Measurements from ENCODE around the gene ANKRD26.

The ANKRD26 gene

DNA sequence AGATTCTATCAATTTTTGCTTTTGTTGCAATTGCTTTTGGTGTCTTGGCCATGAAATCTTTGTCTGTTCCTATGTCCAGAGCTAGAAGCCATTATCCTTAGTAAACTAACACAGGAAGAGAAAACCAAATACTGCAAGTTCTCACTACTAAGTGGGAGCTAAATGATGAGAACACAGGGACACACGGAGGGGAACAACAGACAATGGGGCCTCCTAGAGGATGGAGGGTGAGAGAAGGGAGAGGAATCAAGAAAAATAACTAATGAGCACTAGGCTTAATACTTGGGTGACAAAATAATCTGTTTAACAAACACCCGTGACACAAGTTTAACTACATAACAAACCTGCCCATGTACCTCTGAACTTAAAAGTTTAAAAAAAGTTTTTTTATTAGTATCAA is 78.2 kb downstream of the ANKRD26 start:
- no peaks in the 10 kb centered on the region for H3K9me3 ChIP-seq (ENCODE audit: control insufficient read depth, low read length)
- no peak overlapping the region for H3K4me3 ChIP-seq (ENCODE audit: insufficient read depth, low read depth, low read length)
- no peaks in the 10 kb centered on the region for H3K27me3 ChIP-seq (ENCODE audit: control insufficient read depth, insufficient read depth, low read length, poor library complexity, severe bottlenecking)
- 40 to 47% methylated on average over 1 of the region's 2 CpGs for WGBS, 2 experiments
- no peaks in the 10 kb centered on the region for H3K36me3 ChIP-seq (ENCODE audit: control insufficient read depth, insufficient read depth, low read length)
- H3K4me1 ChIP-seq (ENCODE audit: control insufficient read depth, insufficient read depth, low read length), result no peaks in the 10 kb centered on the region
- no peak overlapping the region for H3K27ac ChIP-seq (ENCODE audit: insufficient read depth, low read depth, low read length, poor library complexity, severe bottlenecking)

DNA sequence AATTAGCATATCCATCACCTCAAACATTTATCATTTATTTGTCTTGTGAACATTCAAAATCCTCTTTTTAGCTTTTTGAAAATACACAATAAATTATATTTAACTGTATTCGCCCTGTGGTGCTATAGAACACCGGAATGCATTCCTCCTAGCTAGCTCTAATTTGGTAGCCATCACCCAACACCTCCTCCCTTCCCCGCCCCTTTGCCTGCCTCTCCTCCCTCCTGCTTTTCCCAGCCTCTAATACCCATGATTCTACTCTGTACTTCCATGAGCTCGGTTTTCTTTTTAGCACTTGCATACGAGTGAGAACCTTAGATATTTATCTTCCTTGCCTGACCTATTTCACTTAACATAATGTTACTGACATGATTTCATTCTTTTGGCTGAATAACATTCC is 80.1 kb downstream of the ANKRD26 start:
- Histone ChIP-seq H3K27ac (ENCODE audit: insufficient read depth, low read depth, low read length, poor library complexity, severe bottlenecking) (no peak overlapping the region), H3K4me1 (ENCODE audit: control insufficient read depth, insufficient read depth, low read length) (no peaks in the 10 kb centered on the region), H3K9me3 (ENCODE audit: control insufficient read depth, low read length) (no peaks in the 10 kb centered on the region), H3K27me3 (ENCODE audit: control insufficient read depth, insufficient read depth, low read length, poor library complexity, severe bottlenecking) (no peaks in the 10 kb centered on the region), H3K36me3 (ENCODE audit: control insufficient read depth, insufficient read depth, low read length) (no peaks in the 10 kb centered on the region), H3K4me3 (ENCODE audit: insufficient read depth, low read depth, low read length) (no peak overlapping the region)
- 89 to 93% methylated on average over 5 of the region's 5 CpGs for WGBS, 2 experiments

DNA sequence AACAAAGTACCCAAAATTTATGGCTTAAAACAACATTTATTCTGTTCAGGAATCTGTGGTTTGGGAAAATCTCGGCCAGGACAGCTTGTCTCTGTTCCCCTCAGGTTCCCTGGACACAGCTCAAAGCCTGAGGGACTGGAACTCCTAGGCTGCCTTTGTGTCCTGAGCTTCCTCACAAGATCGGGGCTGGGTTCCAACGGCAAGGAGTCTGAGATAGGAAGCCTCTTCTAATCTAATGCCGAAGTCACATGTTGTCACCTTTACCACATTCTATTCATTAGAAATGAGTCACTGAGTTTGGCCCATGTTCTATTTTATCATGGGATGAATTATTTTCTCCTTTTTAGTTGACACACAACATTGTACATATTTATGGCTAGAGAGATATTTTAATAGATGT is 80.5 kb downstream of the ANKRD26 start:
- 90 to 94% methylated on average over 4 of the region's 4 CpGs for WGBS, 2 experiments

DNA sequence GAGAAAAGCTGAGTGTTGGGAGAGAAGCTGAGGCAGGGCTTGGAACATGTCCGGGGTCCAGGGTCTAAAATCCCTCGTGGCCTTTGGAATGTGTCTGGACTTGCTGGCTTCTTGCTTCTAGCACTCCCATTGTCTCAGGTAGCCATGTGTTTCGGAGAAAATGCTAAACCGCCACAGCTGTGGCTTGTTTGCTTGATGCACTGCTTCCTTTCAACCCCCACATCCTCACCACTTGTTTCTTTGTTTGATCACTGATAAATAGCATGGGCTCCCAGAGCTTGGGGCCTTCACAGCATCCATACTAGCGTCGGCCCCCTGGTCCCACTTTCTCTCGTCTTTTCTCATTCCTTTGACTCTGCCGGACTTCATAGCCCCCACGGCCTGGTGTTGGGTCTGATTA is 102.7 kb downstream of the ANKRD26 start:
- H3K27me3 ChIP-seq (ENCODE audit: control insufficient read depth, insufficient read depth, low read length, poor library complexity, severe bottlenecking), result no peaks in the 10 kb centered on the region
- no peak overlapping the region for H3K4me3 ChIP-seq (ENCODE audit: insufficient read depth, low read depth, low read length)
- H3K4me1 ChIP-seq (ENCODE audit: control insufficient read depth, insufficient read depth, low read length), result no peaks in the 10 kb centered on the region
- 96 to 97% methylated on average over 9 of the region's 9 CpGs for WGBS, 2 experiments
- peaks cover 10% of the 10 kb centered on the region for H3K36me3 ChIP-seq (ENCODE audit: control insufficient read depth, insufficient read depth, low read length)
- H3K27ac ChIP-seq (ENCODE audit: insufficient read depth, low read depth, low read length, poor library complexity, severe bottlenecking), result no peak overlapping the region
- no peaks in the 10 kb centered on the region for H3K9me3 ChIP-seq (ENCODE audit: control insufficient read depth, low read length)

More for the DNA sequence above, 80.5 kb downstream of the ANKRD26 start:
- Histone ChIP-seq H3K27me3 (ENCODE audit: control insufficient read depth, insufficient read depth, low read length, poor library complexity, severe bottlenecking) (no peaks in the 10 kb centered on the region), H3K36me3 (ENCODE audit: control insufficient read depth, insufficient read depth, low read length) (no peaks in the 10 kb centered on the region), H3K9me3 (ENCODE audit: control insufficient read depth, low read length) (no peaks in the 10 kb centered on the region), H3K27ac (ENCODE audit: insufficient read depth, low read depth, low read length, poor library complexity, severe bottlenecking) (no peak overlapping the region), H3K4me3 (ENCODE audit: insufficient read depth, low read depth, low read length) (no peak overlapping the region), H3K4me1 (ENCODE audit: control insufficient read depth, insufficient read depth, low read length) (no peaks in the 10 kb centered on the region)

DNA sequence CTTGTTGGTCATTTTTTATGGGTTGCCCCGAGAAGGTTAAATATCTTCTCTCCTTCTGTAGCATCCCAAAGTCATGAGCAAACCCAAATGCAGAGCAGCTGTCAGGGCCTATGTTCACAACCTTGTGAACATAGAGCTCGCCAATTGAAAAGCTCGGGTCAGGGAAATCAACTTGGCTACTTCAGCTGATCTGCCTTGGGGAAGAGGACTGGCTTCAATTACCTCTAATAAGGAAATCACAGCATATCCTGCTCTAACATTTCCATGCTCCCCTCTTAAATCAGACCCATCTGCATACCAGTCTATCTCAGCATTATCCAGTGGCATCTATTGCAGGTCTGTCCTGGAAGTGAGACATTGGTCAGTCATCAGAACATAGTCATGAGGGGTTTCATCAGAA is 105.6 kb downstream of the ANKRD26 start:
- Histone ChIP-seq H3K27ac (ENCODE audit: insufficient read depth, low read depth, low read length, poor library complexity, severe bottlenecking) (no peak overlapping the region), H3K9me3 (ENCODE audit: control insufficient read depth, low read length) (no peaks in the 10 kb centered on the region), H3K36me3 (ENCODE audit: control insufficient read depth, insufficient read depth, low read length) (no peaks in the 10 kb centered on the region), H3K4me3 (ENCODE audit: insufficient read depth, low read depth, low read length) (no peak overlapping the region), H3K4me1 (ENCODE audit: control insufficient read depth, insufficient read depth, low read length) (no peaks in the 10 kb centered on the region), H3K27me3 (ENCODE audit: control insufficient read depth, insufficient read depth, low read length, poor library complexity, severe bottlenecking) (no peaks in the 10 kb centered on the region)
- WGBS, 2 experiments, result 94 to 95% methylated on average over 3 of the region's 3 CpGs

DNA sequence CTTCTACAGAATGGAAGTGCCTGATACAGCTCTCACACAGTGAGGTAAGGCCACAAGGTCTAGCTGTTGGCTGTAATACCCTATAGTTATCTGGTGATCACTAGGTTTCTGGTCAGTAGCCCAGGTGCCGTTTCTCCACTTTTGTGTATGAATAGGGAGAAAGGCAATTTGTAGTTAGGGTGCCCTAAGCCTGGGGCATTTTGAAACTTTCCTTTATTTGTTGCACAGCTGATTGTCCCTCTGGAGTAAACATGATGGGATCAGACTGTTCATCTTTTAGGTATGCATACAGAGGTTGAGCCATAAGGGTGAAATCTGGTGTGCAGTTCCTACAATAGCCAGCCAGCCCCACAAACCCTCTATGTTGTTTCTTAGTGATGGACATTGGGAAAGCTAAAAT is 112.4 kb downstream of the ANKRD26 start:
- Histone ChIP-seq H3K4me3 (ENCODE audit: insufficient read depth, low read depth, low read length) (no peak overlapping the region), H3K36me3 (ENCODE audit: control insufficient read depth, insufficient read depth, low read length) (no peaks in the 10 kb centered on the region), H3K27ac (ENCODE audit: insufficient read depth, low read depth, low read length, poor library complexity, severe bottlenecking) (no peak overlapping the region), H3K9me3 (ENCODE audit: control insufficient read depth, low read length) (no peaks in the 10 kb centered on the region), H3K4me1 (ENCODE audit: control insufficient read depth, insufficient read depth, low read length) (no peaks in the 10 kb centered on the region), H3K27me3 (ENCODE audit: control insufficient read depth, insufficient read depth, low read length, poor library complexity, severe bottlenecking) (no peaks in the 10 kb centered on the region)
- WGBS, 2 experiments, result 96 to 98% methylated on average over 1 of the region's 1 CpG

DNA sequence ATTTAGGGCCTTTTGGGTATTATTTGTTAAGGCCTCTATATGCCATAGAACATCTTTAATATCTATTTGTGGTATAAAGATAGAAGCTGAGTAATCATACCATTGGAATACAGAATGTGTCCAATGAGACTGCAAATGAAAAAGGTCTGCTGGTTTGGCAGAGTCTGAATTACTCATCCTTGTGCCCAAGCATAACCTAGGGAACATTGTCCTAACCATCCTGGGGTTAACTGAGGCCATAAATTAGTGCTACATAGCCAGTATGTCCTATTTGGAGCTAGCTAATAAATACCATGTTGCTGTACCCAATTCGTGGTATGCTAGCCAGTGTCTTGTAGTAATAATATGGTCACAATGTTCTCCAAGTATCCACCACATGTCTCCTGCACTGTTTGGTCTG is 117.1 kb downstream of the ANKRD26 start:
- H3K4me3 ChIP-seq (ENCODE audit: insufficient read depth, low read depth, low read length), result no peak overlapping the region
- H3K4me1 ChIP-seq (ENCODE audit: control insufficient read depth, insufficient read depth, low read length), result no peaks in the 10 kb centered on the region
- WGBS, 2 experiments, result 83 to 86% methylated on average over 1 of the region's 1 CpG
- H3K27me3 ChIP-seq (ENCODE audit: control insufficient read depth, insufficient read depth, low read length, poor library complexity, severe bottlenecking), result no peaks in the 10 kb centered on the region
- no peak overlapping the region for H3K27ac ChIP-seq (ENCODE audit: insufficient read depth, low read depth, low read length, poor library complexity, severe bottlenecking)
- peaks cover 4% of the 10 kb centered on the region for H3K36me3 ChIP-seq (ENCODE audit: control insufficient read depth, insufficient read depth, low read length)
- no peaks in the 10 kb centered on the region for H3K9me3 ChIP-seq (ENCODE audit: control insufficient read depth, low read length)

DNA sequence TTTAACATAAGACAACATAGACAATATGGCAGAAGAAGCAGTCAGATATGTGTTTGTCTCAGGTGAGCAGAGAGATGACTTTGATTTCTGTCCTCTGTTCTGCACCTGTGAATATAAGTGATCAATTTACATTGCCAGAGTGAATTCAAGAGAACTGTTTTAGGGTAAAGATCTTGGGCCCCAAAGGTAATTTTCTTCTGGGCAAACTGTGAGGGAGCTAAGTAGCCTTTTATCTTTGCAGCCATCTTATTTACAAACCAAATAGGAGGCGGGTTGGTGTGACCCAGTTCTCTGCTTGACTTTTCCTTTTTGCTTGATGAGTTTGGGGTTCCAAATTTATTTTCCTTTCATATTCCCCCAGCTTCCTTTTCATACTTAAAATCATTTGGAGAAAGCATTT is 118.2 kb downstream of the ANKRD26 start:
- Histone ChIP-seq H3K36me3 (ENCODE audit: control insufficient read depth, insufficient read depth, low read length) (peaks cover 4% of the 10 kb centered on the region), H3K27ac (ENCODE audit: insufficient read depth, low read depth, low read length, poor library complexity, severe bottlenecking) (no peak overlapping the region), H3K27me3 (ENCODE audit: control insufficient read depth, insufficient read depth, low read length, poor library complexity, severe bottlenecking) (no peaks in the 10 kb centered on the region), H3K4me3 (ENCODE audit: insufficient read depth, low read depth, low read length) (no peak overlapping the region), H3K9me3 (ENCODE audit: control insufficient read depth, low read length) (no peaks in the 10 kb centered on the region), H3K4me1 (ENCODE audit: control insufficient read depth, insufficient read depth, low read length) (no peaks in the 10 kb centered on the region)
- 80 to 100% methylated on average over 1 of the region's 1 CpG for WGBS, 2 experiments

DNA sequence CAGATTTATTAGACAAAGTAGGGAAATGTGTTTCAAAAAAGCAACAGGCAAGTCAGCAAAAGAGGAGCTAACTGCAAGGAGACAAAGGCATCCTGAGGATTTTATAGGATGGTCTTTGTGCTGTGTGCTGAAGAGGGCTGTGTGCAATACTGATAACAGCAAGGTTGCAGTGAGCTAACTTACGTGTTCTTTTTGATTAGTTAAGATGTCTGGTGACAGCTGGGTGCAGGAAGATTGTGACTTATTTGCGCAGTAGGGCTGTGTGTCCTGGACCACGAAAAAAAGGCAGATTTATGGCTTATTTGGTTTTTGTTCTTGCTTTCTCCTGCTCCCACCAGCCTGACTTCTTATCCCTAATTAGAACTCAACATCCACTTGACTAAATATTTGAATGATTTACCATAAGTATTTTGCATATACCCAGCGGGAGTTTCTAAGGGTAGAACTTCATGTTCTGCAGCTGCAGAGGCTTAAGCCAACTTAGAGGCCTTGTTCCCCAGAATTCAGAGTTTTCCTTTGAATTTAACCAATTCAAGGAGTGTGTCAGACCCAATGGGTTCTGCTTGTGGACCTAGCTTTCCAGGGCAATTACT is 119.0 kb downstream of the ANKRD26 start:
- H3K27ac ChIP-seq (ENCODE audit: insufficient read depth, low read depth, low read length, poor library complexity, severe bottlenecking), result no peak overlapping the region
- no peak overlapping the region for H3K4me3 ChIP-seq (ENCODE audit: insufficient read depth, low read depth, low read length)
- 94% methylated on average over 4 of the region's 4 CpGs for WGBS, 2 experiments
- H3K36me3 ChIP-seq (ENCODE audit: control insufficient read depth, insufficient read depth, low read length), result peaks cover 4% of the 10 kb centered on the region
- no peaks in the 10 kb centered on the region for H3K27me3 ChIP-seq (ENCODE audit: control insufficient read depth, insufficient read depth, low read length, poor library complexity, severe bottlenecking)
- H3K9me3 ChIP-seq (ENCODE audit: control insufficient read depth, low read length), result no peaks in the 10 kb centered on the region
- H3K4me1 ChIP-seq (ENCODE audit: control insufficient read depth, insufficient read depth, low read length), result no peaks in the 10 kb centered on the region

DNA sequence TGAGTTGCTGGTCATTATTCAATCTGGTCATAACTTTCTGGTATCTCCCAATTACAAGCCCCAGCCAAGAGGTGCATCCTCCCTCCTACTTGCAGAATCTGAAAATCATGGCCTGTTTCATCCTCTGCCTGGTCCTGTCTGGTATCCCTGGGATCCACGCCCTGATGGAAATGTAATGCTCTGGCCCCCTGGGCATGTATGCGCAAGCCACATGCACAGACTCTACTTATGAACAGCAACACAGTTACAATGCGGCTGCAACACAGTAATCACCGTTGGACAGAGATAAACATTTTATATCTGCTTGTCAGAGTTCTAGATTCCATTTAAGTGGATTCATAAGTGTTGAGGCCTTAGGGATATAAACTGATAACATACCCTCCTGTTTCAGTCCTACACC is 121.8 kb downstream of the ANKRD26 start:
- no peak overlapping the region for H3K4me3 ChIP-seq (ENCODE audit: insufficient read depth, low read depth, low read length)
- peaks cover 4% of the 10 kb centered on the region for H3K36me3 ChIP-seq (ENCODE audit: control insufficient read depth, insufficient read depth, low read length)
- no peak overlapping the region for H3K27ac ChIP-seq (ENCODE audit: insufficient read depth, low read depth, low read length, poor library complexity, severe bottlenecking)
- 94 to 95% methylated on average over 4 of the region's 4 CpGs for WGBS, 2 experiments
- no peaks in the 10 kb centered on the region for H3K9me3 ChIP-seq (ENCODE audit: control insufficient read depth, low read length)
- H3K27me3 ChIP-seq (ENCODE audit: control insufficient read depth, insufficient read depth, low read length, poor library complexity, severe bottlenecking), result no peaks in the 10 kb centered on the region
- H3K4me1 ChIP-seq (ENCODE audit: control insufficient read depth, insufficient read depth, low read length), result no peaks in the 10 kb centered on the region

DNA sequence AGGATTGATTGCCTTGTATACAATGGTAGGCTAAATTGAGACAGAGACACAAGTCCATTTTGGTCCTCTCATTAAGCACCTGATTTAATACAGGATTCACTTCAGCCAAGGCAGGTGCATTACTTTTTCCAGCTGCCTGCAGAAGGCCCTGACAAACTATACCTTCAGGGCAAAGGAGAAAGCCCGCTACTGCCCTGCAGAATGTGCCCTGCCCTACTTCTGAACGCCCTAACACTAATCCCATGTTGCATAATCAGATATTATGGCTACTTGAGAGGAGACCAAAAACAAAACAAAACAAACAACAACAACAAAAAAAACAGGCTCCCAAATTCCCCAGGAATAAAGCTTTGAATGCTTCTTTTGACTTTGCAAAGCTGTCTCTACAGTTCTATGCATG is 122.7 kb downstream of the ANKRD26 start:
- Histone ChIP-seq H3K9me3 (ENCODE audit: control insufficient read depth, low read length) (no peaks in the 10 kb centered on the region), H3K4me1 (ENCODE audit: control insufficient read depth, insufficient read depth, low read length) (no peaks in the 10 kb centered on the region), H3K27ac (ENCODE audit: insufficient read depth, low read depth, low read length, poor library complexity, severe bottlenecking) (no peak overlapping the region), H3K36me3 (ENCODE audit: control insufficient read depth, insufficient read depth, low read length) (peaks cover 4% of the 10 kb centered on the region), H3K27me3 (ENCODE audit: control insufficient read depth, insufficient read depth, low read length, poor library complexity, severe bottlenecking) (no peaks in the 10 kb centered on the region), H3K4me3 (ENCODE audit: insufficient read depth, low read depth, low read length) (no peak overlapping the region)
- WGBS, 2 experiments, result 68 to 87% methylated on average over 2 of the region's 2 CpGs

Measured in ectodermal cell (in vitro differentiated cells).